DND-41 (cell line): Measurements from ENCODE around the gene PRKCZ.
"Not testable (repeated sequence)": the region's sequence is repeated elsewhere in the genome, so short reads cannot be mapped to it uniquely, and the experiment has no call there.

Experiments used
- CTCF ChIP-seq: IDR thresholded peaks from 2 replicates; pipeline ENCODE4 v1.5.1; 2012; ENCODE audit warnings: borderline replicate concordance, low read length, moderate library complexity, mild to moderate bottlenecking; ENCODE audit not compliant: poor library complexity, severe bottlenecking; ENCODE audit errors: extremely low read depth
- EZH2 ChIP-seq: IDR thresholded peaks from 3 replicates; pipeline ENCODE4 v1.6.1; 2012; ENCODE audit warnings: borderline replicate concordance, low read depth, mild to moderate bottlenecking, moderate library complexity, low read length, inconsistent platforms; ENCODE audit not compliant: severe bottlenecking

DNA sequence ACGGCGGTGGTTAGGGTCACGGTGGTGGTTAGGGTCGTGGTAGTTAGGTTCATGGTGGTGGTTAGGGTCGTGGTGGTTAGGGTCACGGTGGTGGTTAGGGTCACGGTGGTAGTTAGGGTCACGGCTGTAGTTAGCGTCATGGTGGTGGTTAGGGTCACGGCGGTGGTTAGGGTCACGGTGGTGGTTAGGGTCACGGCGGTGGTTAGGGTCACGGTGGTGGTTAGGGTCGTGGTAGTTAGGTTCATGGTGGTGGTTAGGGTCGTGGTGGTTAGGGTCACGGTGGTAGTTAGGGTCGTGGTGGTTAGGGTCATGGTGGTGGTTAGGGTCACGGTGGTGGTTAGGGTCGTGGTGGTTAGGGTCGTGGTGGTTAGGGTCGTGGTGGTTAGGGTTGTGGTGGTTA, 71.6 kb downstream of the PRKCZ start:
- TF ChIP-seq CTCF, EZH2: not testable (repeated sequence)
